Stomach (tissue), 9 donors: ENCODE measurements around the gene HMGN4. TPM values are rescaled to one million over a fixed set of nuclear protein-coding genes. Genes with fewer than 3 reads are reported as not detected.

Experiments
- DNase-seq, 2 donors: peaks; one replicate each; pipeline versions ENCODE4 v3.0.0 to v3.0.0-alpha.2; 2013 to 2019
- H3K27ac ChIP-seq, 5 donors: fragments of 200-600 bp in 4 of 5; sonication (generic) in 4 of 5; one replicate each; pipeline ENCODE4 v1.5.1; 2013 to 2019; ENCODE audit warnings: mild to moderate bottlenecking in 1 of 5, moderate library complexity in 1 of 5
- H3K27me3 ChIP-seq, 3 donors: fragments of 200-600 bp; sonication (generic); one replicate each; pipeline ENCODE4 v1.5.1; 2017 to 2019; ENCODE audit warnings: mixed run types in 1 of 3
- H3K36me3 ChIP-seq, 4 donors: fragments of 200-600 bp; sonication (generic); 1 replicate in 3 of 4; 2 replicates in 1 of 4; pipeline ENCODE4 v1.5.1; 2016 to 2019
- H3K4me1 ChIP-seq, 4 donors: fragments of 200-600 bp; sonication (generic); one replicate each; pipeline ENCODE4 v1.5.1; 2016 to 2019
- H3K4me3 ChIP-seq, 4 donors: fragments of 200-600 bp; sonication (generic) in 3 of 4; one replicate each; pipeline ENCODE4 v1.5.1; 2016 to 2019; ENCODE audit warnings: mild to moderate bottlenecking in 1 of 4
- H3K9me3 ChIP-seq, 4 donors: fragments of 200-600 bp; sonication (generic); one replicate each; pipeline ENCODE4 v1.5.1; 2016 to 2019
- EP300 ChIP-seq: sonication (generic); formaldehyde crosslinking; IDR thresholded peaks from one replicate; pipeline ENCODE4 v1.6.1; 2017; ENCODE audit warnings: antibody characterized with exemption
- POLR2A ChIP-seq, 4 donors: fragments of 450-650 bp; IDR thresholded peaks; one replicate each; pipeline ENCODE4 v1.6.1; 2016; ENCODE audit warnings: antibody characterized with exemption in 4 of 4, control low read depth in 2 of 4, mild to moderate bottlenecking in 1 of 4, moderate library complexity in 1 of 4
- POLR2AphosphoS5 ChIP-seq, 3 donors: sonication (generic); formaldehyde crosslinking; IDR thresholded peaks; one replicate each; pipeline ENCODE4 v1.6.1; 2016; ENCODE audit warnings: antibody characterized with exemption in 3 of 3
- WGBS, 5 donors: extraction: QIAGEN DNeasy Blood & Tissue Kit in 3 of 5; methylation state at CpG; one replicate each; pipeline versions ENCODE4 v1.1.5 to v1.1.7; 2013 to 2018; 5-methylcytosine and 5-hydroxymethylcytosine counted together
- intact Hi-C: fragments of 100-400 bp; cut with DNase I; formaldehyde crosslinking; loops from one replicate; pipeline ENCODE4 v1.15.1; 2023; ENCODE audit warnings: low total_unique reads
- polyA plus RNA-seq, 3 donors: library from polyadenylated mRNA; stranded (reverse); fragments of 200-250 nt; gene quantifications; one replicate each; pipeline ENCODE4 v1.2.3, GENCODE V29; 2013
- total RNA-seq, 5 donors: library from RNA; depleted of rRNA; stranded (reverse); fragments of >200 nt; gene quantifications; one replicate each; pipeline versions ENCODE4 v1.1.0 to v1.2.3, GENCODE V29; 2014 to 2016
- TF ChIP-seq, protein P1 (sequence below), 7 experiments: fragments of 450-650 bp in 4 of 7; fragments of 200-600 bp in 3 of 7; sonication (generic) in 3 of 7; IDR thresholded peaks; one replicate each; pipeline ENCODE4 v1.5.1; 2016 to 2019; ENCODE audit warnings: antibody characterized with exemption in 7 of 7, control low read depth in 2 of 7, mild to moderate bottlenecking in 1 of 7
- donor health status: healthy with polysubstance abuse.
- donor health status: Bipolar disorder and iron deficiency.
- donor health status: healthy.

The HMGN4 gene
- total and polyA plus RNA-seq, 8 donors = 11.3 to 96.0 (median 37.7) TPM

DNA sequence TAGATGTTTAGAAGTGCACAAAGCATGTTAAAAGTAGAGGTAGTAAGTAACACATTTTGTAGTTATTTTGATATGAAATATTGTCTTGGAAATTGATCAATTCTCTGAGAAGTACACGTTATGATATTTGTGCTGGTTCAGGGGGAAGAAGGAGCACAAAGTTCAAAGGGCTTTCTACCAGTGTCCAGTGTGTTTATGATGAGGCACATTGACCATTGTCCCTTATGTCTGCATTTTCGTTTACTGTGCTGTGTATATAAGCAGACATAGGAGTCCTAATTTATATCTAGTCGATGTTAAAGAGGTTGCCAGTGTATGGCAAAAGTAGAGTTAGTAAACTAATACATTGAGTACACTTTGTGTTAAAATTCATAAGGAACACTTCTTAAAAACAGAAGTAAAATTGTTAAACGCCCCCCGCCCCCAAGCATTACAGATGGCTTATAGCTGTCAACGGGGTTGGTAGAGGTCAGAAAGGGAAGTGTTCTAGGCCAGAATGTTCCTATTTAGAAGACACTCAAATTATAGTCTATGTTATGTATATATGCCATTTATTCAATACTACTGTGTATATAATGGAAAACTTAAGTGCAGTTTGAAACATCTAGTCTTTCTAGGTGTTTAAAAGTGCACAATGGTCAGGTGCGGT lies 13.3 kb upstream of the HMGN4 start:
- Histone ChIP-seq H3K27me3 (no peaks in the 10 kb centered on the region), H3K4me3 (no peak overlapping the region), H3K4me1 (peaks cover 0 to 28% (median 19%) of the 10 kb centered on the region in 4 donors), H3K36me3 (no peaks in the 10 kb centered on the region), H3K27ac (no peak overlapping the region), H3K9me3 (no peaks in the 10 kb centered on the region)
- WGBS, 5 donors = 80 to 90% (median 87%) methylated on average over 7 of the region's 7 CpGs
- no peak for DNase-seq
- TF ChIP-seq POLR2A (IDR thresholded peaks at IDR 0.05) (no peak), EP300 (no peak), POLR2AphosphoS5 (IDR thresholded peaks at IDR 0.05) (no peak)
- TF ChIP-seq, protein P1, sequence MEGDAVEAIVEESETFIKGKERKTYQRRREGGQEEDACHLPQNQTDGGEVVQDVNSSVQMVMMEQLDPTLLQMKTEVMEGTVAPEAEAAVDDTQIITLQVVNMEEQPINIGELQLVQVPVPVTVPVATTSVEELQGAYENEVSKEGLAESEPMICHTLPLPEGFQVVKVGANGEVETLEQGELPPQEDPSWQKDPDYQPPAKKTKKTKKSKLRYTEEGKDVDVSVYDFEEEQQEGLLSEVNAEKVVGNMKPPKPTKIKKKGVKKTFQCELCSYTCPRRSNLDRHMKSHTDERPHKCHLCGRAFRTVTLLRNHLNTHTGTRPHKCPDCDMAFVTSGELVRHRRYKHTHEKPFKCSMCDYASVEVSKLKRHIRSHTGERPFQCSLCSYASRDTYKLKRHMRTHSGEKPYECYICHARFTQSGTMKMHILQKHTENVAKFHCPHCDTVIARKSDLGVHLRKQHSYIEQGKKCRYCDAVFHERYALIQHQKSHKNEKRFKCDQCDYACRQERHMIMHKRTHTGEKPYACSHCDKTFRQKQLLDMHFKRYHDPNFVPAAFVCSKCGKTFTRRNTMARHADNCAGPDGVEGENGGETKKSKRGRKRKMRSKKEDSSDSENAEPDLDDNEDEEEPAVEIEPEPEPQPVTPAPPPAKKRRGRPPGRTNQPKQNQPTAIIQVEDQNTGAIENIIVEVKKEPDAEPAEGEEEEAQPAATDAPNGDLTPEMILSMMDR (IDR thresholded peaks at IDR 0.05) = no peak
- intact Hi-C loops = no loop called here

DNA sequence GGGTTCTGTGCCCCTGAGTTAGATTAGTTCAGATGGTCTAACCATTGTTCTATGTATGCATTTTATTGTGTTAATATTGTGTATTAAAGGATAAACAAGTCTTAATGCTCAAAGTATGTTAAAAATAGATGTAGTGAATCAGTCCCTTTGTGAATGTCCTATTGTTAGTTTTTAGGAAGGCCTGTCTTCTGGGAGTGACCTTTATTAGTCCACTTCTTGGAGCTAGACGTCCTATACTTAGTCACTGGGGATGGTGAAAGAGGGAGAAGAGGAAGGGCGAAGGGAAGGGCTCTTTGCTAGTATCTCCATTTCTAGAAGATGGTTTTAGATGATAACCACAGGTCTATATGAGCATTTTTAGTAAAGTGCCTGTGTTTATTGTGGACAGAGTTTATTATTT lies 12.3 kb upstream of the HMGN4 start:
- H3K4me3 ChIP-seq = no peak overlapping the region
- TF ChIP-seq EP300 (no peak), POLR2AphosphoS5 (IDR thresholded peaks at IDR 0.05) (no peak), POLR2A (IDR thresholded peaks at IDR 0.05) (no peak)
- TF ChIP-seq, protein P1 (IDR thresholded peaks at IDR 0.05) = no peak
- intact Hi-C loops = no loop called here
- whole genome bisulfite sequencing, 5 donors = 55 to 77% (median 70%) methylated on average over 2 of the region's 2 CpGs
- no peaks in the 10 kb centered on the region for H3K36me3 ChIP-seq
- H3K27me3 ChIP-seq = no peaks in the 10 kb centered on the region
- no peaks in the 10 kb centered on the region for H3K9me3 ChIP-seq
- H3K4me1 ChIP-seq = peaks cover 0 to 22% (median 17%) of the 10 kb centered on the region in 4 donors
- DNase-seq = no peak
- no peak overlapping the region for H3K27ac ChIP-seq

DNA sequence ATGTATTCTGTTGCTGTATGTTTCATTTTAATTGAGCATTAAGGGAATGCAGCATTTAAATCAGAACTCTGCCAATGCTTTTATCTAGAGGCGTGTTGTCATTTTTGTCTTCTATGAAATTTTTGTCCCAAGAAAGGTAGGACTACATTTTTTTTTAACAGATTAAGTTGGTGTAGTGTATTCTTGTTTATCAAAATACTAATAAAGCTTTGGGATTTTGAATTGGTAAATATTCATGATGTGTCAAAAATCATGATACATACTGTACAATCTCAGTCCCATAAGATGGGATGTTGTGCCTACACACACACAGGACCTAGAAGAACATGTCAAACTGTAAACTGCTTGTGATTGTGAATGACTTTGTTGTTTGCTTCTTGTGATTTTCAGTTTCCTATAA lies 11.2 kb upstream of the HMGN4 start:
- H3K36me3 ChIP-seq = no peaks in the 10 kb centered on the region
- no peak overlapping the region for H3K4me3 ChIP-seq
- TF ChIP-seq POLR2A (IDR thresholded peaks at IDR 0.05) = no peak
- TF ChIP-seq EP300 = no peak
- TF ChIP-seq, protein P1 (IDR thresholded peaks at IDR 0.05) = no peak
- no peak for TF ChIP-seq POLR2AphosphoS5 (IDR thresholded peaks at IDR 0.05)
- intact Hi-C loops = no loop called here
- WGBS, 5 donors = 94 to 100% (median 96%) methylated on average over 1 of the region's 1 CpG
- H3K4me1 ChIP-seq = peaks cover 0 to 21% (median 13%) of the 10 kb centered on the region in 4 donors
- H3K9me3 ChIP-seq = no peaks in the 10 kb centered on the region
- H3K27ac ChIP-seq = no peak overlapping the region
- DNase-seq = no peak
- no peaks in the 10 kb centered on the region for H3K27me3 ChIP-seq

GRCh38 chr6:26530203-26530602 lies 8.0 kb upstream of the HMGN4 start:
- WGBS, 5 donors = 76 to 88% (median 79%) methylated on average over 2 of the region's 2 CpGs
- intact Hi-C loops = no loop called here
- Histone ChIP-seq H3K4me3 (no peak overlapping the region), H3K36me3 (no peaks in the 10 kb centered on the region), H3K9me3 (no peaks in the 10 kb centered on the region), H3K27ac (no peak overlapping the region), H3K27me3 (no peaks in the 10 kb centered on the region), H3K4me1 (peaks cover 0 to 17% (median 6%) of the 10 kb centered on the region in 4 donors)
- TF ChIP-seq POLR2AphosphoS5 (IDR thresholded peaks at IDR 0.05) (no peak), EP300 (no peak), POLR2A (IDR thresholded peaks at IDR 0.05) (no peak)
- TF ChIP-seq, protein P1 (IDR thresholded peaks at IDR 0.05) = no peak
- DNase-seq = no peak
